ENCODE measurements around the gene TAGLN3.

TAGLN3 gene

GRCh38 chr3:111998636-111999483, at the start of gene TAGLN3:
Gene TAGLN3, plus strand, starts transcription at chr3:111998922. Its CDS starts 501 bp downstream, at chr3:111999423.
- no peak for DNase-seq

GRCh38 chr3:111949712-111950111, 49.0 kb upstream of the TAGLN3 start:
- DNase-seq: no peak

- DNase-seq: no peak
Observed at GRCh38 chr3:111951032-111951431, 47.7 kb upstream of the TAGLN3 start.

GRCh38 chr3:111952086-111952485, 46.6 kb upstream of the TAGLN3 start:
- no peak for DNase-seq

GRCh38 chr3:111952866-111953450, 45.8 kb upstream of the TAGLN3 start:
- DNase-seq: no peak

GRCh38 chr3:111954228-111954990, 44.3 kb upstream of the TAGLN3 start:
- no peak for DNase-seq

GRCh38 chr3:111955876-111956275, 42.8 kb upstream of the TAGLN3 start:
- no peak for DNase-seq

GRCh38 chr3:111956449-111956848, 42.3 kb upstream of the TAGLN3 start:
- no peak for DNase-seq

GRCh38 chr3:111956995-111957734, 41.6 kb upstream of the TAGLN3 start:
- no peak for DNase-seq

- DNase-seq: no peak
Observed at GRCh38 chr3:111961461-111962164, 37.1 kb upstream of the TAGLN3 start.

GRCh38 chr3:111963424-111963823, 35.3 kb upstream of the TAGLN3 start:
- peak; percentile 68 to 87 for DNase-seq

GRCh38 chr3:111965484-111965883, 33.2 kb upstream of the TAGLN3 start:
- DNase-seq: no peak

- DNase-seq: peak; percentile 33 to 55
Observed at GRCh38 chr3:111967068-111967467, 31.7 kb upstream of the TAGLN3 start.

- DNase-seq: peak; percentile 64 to 94
Observed at GRCh38 chr3:111967651-111968274, 31.0 kb upstream of the TAGLN3 start.

- DNase-seq: no peak
Observed at GRCh38 chr3:111968319-111969054, 30.2 kb upstream of the TAGLN3 start.

- DNase-seq: no peak
Observed at GRCh38 chr3:111970376-111970775, 28.3 kb upstream of the TAGLN3 start.

- no peak for DNase-seq
Observed at GRCh38 chr3:111971533-111972130, 27.1 kb upstream of the TAGLN3 start.

GRCh38 chr3:111972891-111973290, 25.8 kb upstream of the TAGLN3 start:
- DNase-seq: no peak

GRCh38 chr3:111975131-111975530, 23.6 kb upstream of the TAGLN3 start:
- DNase-seq: no peak

- DNase-seq: no peak
Observed at GRCh38 chr3:111976254-111976653, 22.5 kb upstream of the TAGLN3 start.
